Stimulated activated CD4-positive, alpha-beta T cell treated with anti-CD3 and anti-CD28 coated beads, Interleukin-1b, Interleukin-23, amount 100 ng/mL, for 24 hours (primary cell): ENCODE data around the gene ABHD17B.

Experiments
- DNase-seq, 4 experiments: peaks; one replicate each; pipeline ENCODE4 v3.0.0-alpha.2; 2020; ENCODE audit warnings: low read depth in 4 of 4, low spot score in 1 of 4

ABHD17B gene

GRCh38 chr9:71879644-71880174, 31.3 kb downstream of the ABHD17B start:
- no peak for DNase-seq

- DNase-seq, result no peak
Measured at GRCh38 chr9:71878327-71879274, 32.4 kb downstream of the ABHD17B start.

GRCh38 chr9:71876829-71877228, 34.2 kb downstream of the ABHD17B start:
- DNase-seq, result no peak

- no peak for DNase-seq
Measured at GRCh38 chr9:71876106-71876505, 34.9 kb downstream of the ABHD17B start.

GRCh38 chr9:71875345-71875744, 35.6 kb downstream of the ABHD17B start:
- no peak for DNase-seq

- DNase-seq, result no peak
Measured at GRCh38 chr9:71863631-71864030, 47.4 kb downstream of the ABHD17B start.

- no peak for DNase-seq
Measured at GRCh38 chr9:71861618-71862017, 49.4 kb downstream of the ABHD17B start.

- DNase-seq, result no peak
Measured at GRCh38 chr9:71859939-71860338, 51.1 kb downstream of the ABHD17B start.

GRCh38 chr9:71858812-71859211, 52.2 kb downstream of the ABHD17B start:
- DNase-seq, result no peak

GRCh38 chr9:71858102-71858798, 52.7 kb downstream of the ABHD17B start:
- no peak for DNase-seq

- DNase-seq, result no peak
Measured at GRCh38 chr9:71857159-71857558, 53.8 kb downstream of the ABHD17B start.

- no peak for DNase-seq
Measured at GRCh38 chr9:71854811-71855210, 56.2 kb downstream of the ABHD17B start.

- no peak for DNase-seq
Measured at GRCh38 chr9:71853084-71853483, 57.9 kb downstream of the ABHD17B start.

GRCh38 chr9:71850996-71851395, 60.0 kb downstream of the ABHD17B start:
- DNase-seq, result no peak

GRCh38 chr9:71847892-71848291, 63.1 kb downstream of the ABHD17B start:
- DNase-seq, result no peak

- DNase-seq, result no peak
Measured at GRCh38 chr9:71844808-71845207, 66.2 kb downstream of the ABHD17B start.

- no peak for DNase-seq
Measured at GRCh38 chr9:71839668-71840067, 71.3 kb downstream of the ABHD17B start.

GRCh38 chr9:71835596-71835995, 75.4 kb downstream of the ABHD17B start:
- DNase-seq, result no peak

GRCh38 chr9:71830929-71831328, 80.1 kb downstream of the ABHD17B start:
- DNase-seq, result no peak

GRCh38 chr9:71830153-71830552, 80.8 kb downstream of the ABHD17B start:
- no peak for DNase-seq

GRCh38 chr9:71826279-71826678, 84.7 kb downstream of the ABHD17B start:
- DNase-seq, result no peak

GRCh38 chr9:71824257-71824656, 86.7 kb downstream of the ABHD17B start:
- no peak for DNase-seq
